Measurements from ENCODE around the gene IDI1. TPM values are rescaled to one million over a fixed set of nuclear protein-coding genes. Genes with fewer than 3 reads are reported as not detected.

The IDI1 gene
- total RNA-seq, 4 donors from 2014 or later = 30.7 to 87.5 (median 59.9) TPM

- no peaks in the 10 kb centered on the region for H3K27me3 ChIP-seq
- TF ChIP-seq POLR2A (IDR thresholded peaks at IDR 0.05) = no peak
- TF ChIP-seq CTCF (IDR thresholded peaks at IDR 0.05) = no peak
- intact Hi-C loops (cut with DNase I) = no loop called here
- no peaks in the 10 kb centered on the region for H3K9me3 ChIP-seq
- no peaks in the 10 kb centered on the region for H3K4me1 ChIP-seq
- WGBS, 2 donors = 91 to 98% methylated on average over 4 of the region's 4 CpGs
- H3K36me3 ChIP-seq = peaks cover 13 to 98% (median 47%) of the 10 kb centered on the region in 3 donors
- no peak for DNase-seq
- no peak overlapping the region for H3K27ac ChIP-seq
- no peak overlapping the region for H3K4me3 ChIP-seq
Observed at GRCh38 chr10:1085258-1085657, 36.3 kb upstream of the IDI1 start.

GRCh38 chr10:1084011-1084950, 35.4 kb upstream of the IDI1 start:
- H3K4me3 ChIP-seq = no peak overlapping the region
- H3K27ac ChIP-seq = no peak overlapping the region
- WGBS, 2 donors = 95 to 96% methylated on average over 20 to 28 of the region's 28 CpGs
- H3K36me3 ChIP-seq = peaks cover 11 to 98% (median 52%) of the 10 kb centered on the region in 3 donors
- no peak for DNase-seq
- no peak for TF ChIP-seq CTCF (IDR thresholded peaks at IDR 0.05)
- TF ChIP-seq POLR2A (IDR thresholded peaks at IDR 0.05) = no peak
- no peaks in the 10 kb centered on the region for H3K27me3 ChIP-seq
- no peaks in the 10 kb centered on the region for H3K9me3 ChIP-seq
- intact Hi-C loops (cut with DNase I) = no loop called here
- H3K4me1 ChIP-seq = no peaks in the 10 kb centered on the region

GRCh38 chr10:1083581-1083980, 34.7 kb upstream of the IDI1 start:
- H3K9me3 ChIP-seq = no peaks in the 10 kb centered on the region
- H3K27ac ChIP-seq = no peak overlapping the region
- peaks cover 11 to 98% (median 47%) of the 10 kb centered on the region in 3 donors for H3K36me3 ChIP-seq
- DNase-seq = no peak
- H3K4me1 ChIP-seq = no peaks in the 10 kb centered on the region
- intact Hi-C loops (cut with DNase I) = no loop called here
- no peak for TF ChIP-seq POLR2A (IDR thresholded peaks at IDR 0.05)
- TF ChIP-seq CTCF (IDR thresholded peaks at IDR 0.05) = no peak
- H3K4me3 ChIP-seq = no peak overlapping the region
- no peaks in the 10 kb centered on the region for H3K27me3 ChIP-seq
- 89 to 95% methylated on average over 16 to 17 of the region's 17 CpGs for WGBS, 2 donors

- Histone ChIP-seq H3K4me3 (no peak overlapping the region), H3K9me3 (no peaks in the 10 kb centered on the region), H3K36me3 (peaks cover 7 to 97% (median 17%) of the 10 kb centered on the region in 3 donors), H3K4me1 (no peaks in the 10 kb centered on the region), H3K27me3 (no peaks in the 10 kb centered on the region), H3K27ac (no peak overlapping the region)
- DNase-seq = no peak
- TF ChIP-seq POLR2A (IDR thresholded peaks at IDR 0.05) (no peak), CTCF (IDR thresholded peaks at IDR 0.05) (no peak)
- intact Hi-C loops (cut with DNase I) = no loop called here
Observed at GRCh38 chr10:1078668-1079067, 29.7 kb upstream of the IDI1 start.

GRCh38 chr10:1074748-1075308, 25.9 kb upstream of the IDI1 start:
- intact Hi-C loops (cut with DNase I) = no loop called here
- Histone ChIP-seq H3K27me3 (no peaks in the 10 kb centered on the region), H3K36me3 (peaks cover 0 to 80% (median 19%) of the 10 kb centered on the region in 3 donors), H3K4me1 (peaks cover 0 to 5% (median 0%) of the 10 kb centered on the region in 3 donors), H3K9me3 (no peaks in the 10 kb centered on the region), H3K27ac (no peak overlapping the region), H3K4me3 (no peak overlapping the region)
- TF ChIP-seq CTCF (IDR thresholded peaks at IDR 0.05) (peak in 1 of 6 experiments; percentile 34), POLR2A (IDR thresholded peaks at IDR 0.05) (no peak)
- DNase-seq = no peak
- 88 to 94% methylated on average over 17 to 18 of the region's 18 CpGs for WGBS, 2 donors
